Measurements from ENCODE around the gene AGO4. TPM values are rescaled to one million over a fixed set of nuclear protein-coding genes. Genes with fewer than 3 reads are reported as not detected.
"Not testable (repeated sequence)": the region's sequence is repeated elsewhere in the genome, so short reads cannot be mapped to it uniquely, and the experiment has no call there.

The AGO4 gene
- total and polyA plus RNA-seq, 2 of the 4 experiments (the other 2 are of a cell fraction): 8.2 to 9.2 TPM

DNA sequence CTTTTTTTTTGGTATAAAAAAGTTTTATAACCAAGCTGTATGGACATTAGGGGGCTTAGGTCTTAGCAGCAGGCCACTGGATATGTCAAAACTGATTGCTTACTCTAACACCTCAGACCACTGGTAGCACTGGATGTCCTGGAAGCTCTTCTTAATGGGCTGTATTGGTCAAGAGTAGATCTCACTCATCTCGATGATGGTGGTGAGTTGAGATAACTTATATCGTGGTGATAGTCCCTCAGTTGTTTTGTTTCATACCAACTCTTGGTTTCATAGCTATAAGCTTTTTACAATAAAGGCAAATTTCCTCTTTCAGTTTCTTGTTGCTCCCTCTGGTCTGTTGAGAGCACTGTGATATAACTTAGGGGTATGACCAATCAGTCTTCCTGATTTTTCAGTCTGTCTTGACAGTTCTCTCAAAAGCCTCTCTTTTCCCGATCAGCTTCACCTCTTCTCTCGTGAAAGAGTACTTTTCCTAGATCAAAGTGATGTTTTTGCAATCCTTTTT, 65.5 kb downstream of the AGO4 start:
- Histone ChIP-seq H3K79me1 (ENCODE audit: low read depth in 1 of 2, low read length in 2 of 2) (no peaks in the 10 kb centered on the region), H2BK120ac (ENCODE audit: low read depth, low read length) (no peak overlapping the region), H2BK20ac (ENCODE audit: low read depth, low read length) (no peak overlapping the region), H3K4me1 (ENCODE audit: control insufficient read depth, insufficient read depth, low read length) (0 out of 2 replicates have a peak, but pooled peaks cover 2% of the 10 kb centered on the region), H3K18ac (ENCODE audit: low read depth, low read length) (no peak overlapping the region), H3K14ac (replicated peaks; ENCODE audit: low read depth, low read length) (no peak overlapping the region), H3K56ac (ENCODE audit: extremely low read depth, insufficient read depth, low read length) (no peak overlapping the region), H4K20me1 (ENCODE audit: insufficient read depth, low read length) (no peaks in the 10 kb centered on the region), H4K91ac (ENCODE audit: insufficient read depth, low read depth, low read length) (no peak overlapping the region), H2AK9ac (replicated peaks; ENCODE audit: low read depth, low read length, poor library complexity) (no peak overlapping the region), H2AK5ac (ENCODE audit: low read depth, low read length) (no peak overlapping the region), H3K9me3 (ENCODE audit: control insufficient read depth, insufficient read depth, low read length) (no peaks in the 10 kb centered on the region), H2BK5ac (ENCODE audit: low read depth, low read length, poor library complexity, severe bottlenecking) (no peak overlapping the region), H3K4me3 (ENCODE audit: insufficient read depth, low read depth, low read length) (no peak overlapping the region), H3K4me2 (ENCODE audit: low read depth, low read length) (no peak overlapping the region), H3K27ac (ENCODE audit: insufficient read depth, low read length) (no peak overlapping the region), H2AFZ (replicated peaks; ENCODE audit: low read length, poor library complexity) (no peak overlapping the region), H3K23ac (ENCODE audit: low read depth, low read length) (no peak overlapping the region), H4K8ac (ENCODE audit: low read depth in 2 of 2, low read length in 2 of 2) (no peak overlapping the region), H3K9ac (ENCODE audit: low read depth, low read length) (no peak overlapping the region), H2BK15ac (ENCODE audit: low read depth, low read length) (no peak overlapping the region), H3K36me3 (ENCODE audit: control insufficient read depth, insufficient read depth, low read length) (no peaks in the 10 kb centered on the region), H4K5ac (ENCODE audit: low read depth, low read length) (no peak overlapping the region), H3K9me1 (ENCODE audit: insufficient read depth, low read length) (no peaks in the 10 kb centered on the region), H3K4ac (ENCODE audit: low read depth, low read length) (no peak overlapping the region), H3K27me3 (ENCODE audit: control insufficient read depth, insufficient read depth, low read length) (no peaks in the 10 kb centered on the region)
- WGBS, 2 experiments (ENCODE audit: extremely low coverage in 2 of 2, insufficient read length in 1 of 2): no CpG with 5 or more reads among the region's 4 CpGs
- ATAC-seq (ENCODE audit: low read depth) (no peak), DNase-seq (no peak)
- BruUV-seq (replicated peaks): no TSS peak
- POLR2A ChIA-PET (ENCODE audit: unreplicated experiment): no interaction called here
- dilution Hi-C loops (cut with HindIII; ENCODE audit: low sequenced_read_pairs, unreplicated experiment) (no loop called here), in situ Hi-C loops (cut with MboI; ENCODE audit: low sequenced_read_pairs) (no loop called here), intact Hi-C loops (cut with micrococcal nuclease) (no loop called here)
- CTCF ChIA-PET: interaction anchor here (3.5 kb wide), 1 partner anchor 10 kb away, joined by 25 read pairs; the partner anchor contains the start of gene AGO1
- TF ChIP-seq SMC3 (IDR thresholded peaks at IDR 0.05; ENCODE audit: low read depth, low read length) (no peak), BHLHE40 (IDR thresholded peaks at IDR 0.05; ENCODE audit: low read depth, low read length) (no peak), CEBPB (IDR thresholded peaks at IDR 0.05; ENCODE audit: low read depth, low read length) (no peak), CHD1 (IDR thresholded peaks at IDR 0.05; ENCODE audit: low read depth, low read length) (no peak), RFX5 (IDR thresholded peaks at IDR 0.05; ENCODE audit: low read depth, low read length) (no peak), NFE2L2 (IDR thresholded peaks at IDR 0.05; ENCODE audit: low read depth, low read length) (no peak), FOS (IDR thresholded peaks at IDR 0.05; ENCODE audit: low read depth, low read length) (no peak)
- TF ChIP-seq, protein P1, sequence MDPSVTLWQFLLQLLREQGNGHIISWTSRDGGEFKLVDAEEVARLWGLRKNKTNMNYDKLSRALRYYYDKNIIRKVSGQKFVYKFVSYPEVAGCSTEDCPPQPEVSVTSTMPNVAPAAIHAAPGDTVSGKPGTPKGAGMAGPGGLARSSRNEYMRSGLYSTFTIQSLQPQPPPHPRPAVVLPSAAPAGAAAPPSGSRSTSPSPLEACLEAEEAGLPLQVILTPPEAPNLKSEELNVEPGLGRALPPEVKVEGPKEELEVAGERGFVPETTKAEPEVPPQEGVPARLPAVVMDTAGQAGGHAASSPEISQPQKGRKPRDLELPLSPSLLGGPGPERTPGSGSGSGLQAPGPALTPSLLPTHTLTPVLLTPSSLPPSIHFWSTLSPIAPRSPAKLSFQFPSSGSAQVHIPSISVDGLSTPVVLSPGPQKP (IDR thresholded peaks at IDR 0.05; ENCODE audit: borderline replicate concordance, low read depth, low read length): no peak

DNA sequence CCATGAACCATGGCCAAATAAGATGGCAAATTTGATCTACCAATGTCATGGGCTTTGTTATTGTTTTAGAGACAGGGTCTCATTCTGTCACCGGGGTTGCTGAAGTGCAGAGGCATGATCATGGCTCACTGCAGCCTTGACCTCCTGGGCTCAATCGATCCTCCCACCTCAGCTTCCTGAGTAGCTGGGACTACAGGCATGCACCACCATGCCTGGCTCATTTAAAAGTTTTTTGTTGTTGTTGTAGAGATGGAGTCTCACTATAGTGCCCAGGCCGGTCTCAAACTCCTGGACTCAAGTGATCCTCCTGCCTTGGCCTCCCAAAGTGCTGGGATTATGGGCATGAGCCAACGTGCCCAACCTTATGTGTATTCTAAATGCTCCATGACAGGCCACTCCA, 66.3 kb downstream of the AGO4 start:
- H3K4me3 ChIP-seq (ENCODE audit: insufficient read depth, low read depth, low read length); H3K36me3 ChIP-seq (ENCODE audit: control insufficient read depth, insufficient read depth, low read length); H4K91ac ChIP-seq (ENCODE audit: insufficient read depth, low read depth, low read length); H2AK5ac ChIP-seq (ENCODE audit: low read depth, low read length); BruUV-seq (replicated peaks); H3K9me3 ChIP-seq (ENCODE audit: control insufficient read depth, insufficient read depth, low read length); H3K4me2 ChIP-seq (ENCODE audit: low read depth, low read length); H4K8ac ChIP-seq (ENCODE audit: low read depth in 2 of 2, low read length in 2 of 2); H3K23ac ChIP-seq (ENCODE audit: low read depth, low read length); DNase-seq; dilution Hi-C loops (cut with HindIII; ENCODE audit: low sequenced_read_pairs, unreplicated experiment); H3K18ac ChIP-seq (ENCODE audit: low read depth, low read length); H3K9me1 ChIP-seq (ENCODE audit: insufficient read depth, low read length); H4K5ac ChIP-seq (ENCODE audit: low read depth, low read length); H3K9ac ChIP-seq (ENCODE audit: low read depth, low read length); H2AFZ ChIP-seq (replicated peaks; ENCODE audit: low read length, poor library complexity); H3K79me1 ChIP-seq (ENCODE audit: low read depth in 1 of 2, low read length in 2 of 2); H3K4me1 ChIP-seq (ENCODE audit: control insufficient read depth, insufficient read depth, low read length); H4K20me1 ChIP-seq (ENCODE audit: insufficient read depth, low read length); H3K4ac ChIP-seq (ENCODE audit: low read depth, low read length); POLR2A ChIA-PET (ENCODE audit: unreplicated experiment); ATAC-seq (ENCODE audit: low read depth); in situ Hi-C loops (cut with MboI; ENCODE audit: low sequenced_read_pairs); H3K27me3 ChIP-seq (ENCODE audit: control insufficient read depth, insufficient read depth, low read length); H2BK20ac ChIP-seq (ENCODE audit: low read depth, low read length); H2BK120ac ChIP-seq (ENCODE audit: low read depth, low read length); H3K56ac ChIP-seq (ENCODE audit: extremely low read depth, insufficient read depth, low read length); H2BK5ac ChIP-seq (ENCODE audit: low read depth, low read length, poor library complexity, severe bottlenecking); intact Hi-C loops (cut with micrococcal nuclease); H2AK9ac ChIP-seq (replicated peaks; ENCODE audit: low read depth, low read length, poor library complexity); H3K27ac ChIP-seq (ENCODE audit: insufficient read depth, low read length); H3K14ac ChIP-seq (replicated peaks; ENCODE audit: low read depth, low read length); H2BK15ac ChIP-seq (ENCODE audit: low read depth, low read length): not testable (repeated sequence)
- CTCF ChIA-PET: interaction anchor here (3.5 kb wide), 1 partner anchor 9 kb away, joined by 25 read pairs; the partner anchor contains the start of gene AGO1
- WGBS, 2 experiments (ENCODE audit: extremely low coverage in 2 of 2, insufficient read length in 1 of 2): 100% methylated on average over 1 of the region's 4 CpGs; no CpG with 5 or more reads in 1 of the 2 experiments

Measured in IMR-90 (cell line).